Cardiac muscle cell (in vitro differentiated cells and primary cell): ENCODE data around the gene NATD1. TPM values are rescaled to one million over a fixed set of nuclear protein-coding genes. Genes with fewer than 3 reads are reported as not detected.

Experiments used
- DNase-seq, 2 donors: peaks; one replicate each; pipeline versions ENCODE4 v3.0.0 to v3.0.0-alpha.2; 2010 to 2017; ENCODE audit warnings: low read depth in 1 of 2, low spot score in 1 of 2
- H3K27ac ChIP-seq: fragments of 200-600 bp; sonication (generic); 2 replicates; pipeline ENCODE4 v1.5.1; 2016
- H3K27me3 ChIP-seq: fragments of 200-600 bp; sonication (generic); 2 replicates; pipeline ENCODE4 v1.6.0; 2016; ENCODE audit warnings: control low read depth
- H3K36me3 ChIP-seq: fragments of 200-600 bp; sonication (generic); 2 replicates; pipeline ENCODE4 v1.5.1; 2016; ENCODE audit warnings: control low read depth
- H3K4me1 ChIP-seq: fragments of 200-600 bp; sonication (generic); 2 replicates; pipeline ENCODE4 v1.8.1; 2017; ENCODE audit warnings: low read depth, mild to moderate bottlenecking, mixed run types
- H3K4me3 ChIP-seq: fragments of 200-600 bp; sonication (generic); 2 replicates; pipeline ENCODE4 v1.5.1; 2016; ENCODE audit warnings: mild to moderate bottlenecking
- H3K9me3 ChIP-seq: fragments of 200-600 bp; sonication (generic); 2 replicates; pipeline ENCODE4 v1.5.1; 2017; ENCODE audit warnings: low read depth, mild to moderate bottlenecking, control low read depth
- polyA plus RNA-seq: library from polyadenylated mRNA; unstranded; fragments of >200 nt; fragmentation: Nextera tagmentation; extraction: Ambion mirVana; gene quantifications from 2 replicates; pipeline ENCODE4 v1.2.1, GENCODE V29; 2016
- total RNA-seq: library from RNA; depleted of rRNA; stranded (reverse); fragments of >200 nt; gene quantifications from 2 replicates; pipeline ENCODE4 v1.2.3, GENCODE V29; 2016
- TF ChIP-seq, protein P1 (sequence below): IDR thresholded peaks from 2 replicates; pipeline ENCODE4 v1.5.1; 2012; ENCODE audit warnings: low read depth, mild to moderate bottlenecking, low read length

Gene NATD1
- total and polyA plus RNA-seq, 2 experiments from 2014 or later, result 12.7 to 28.4 TPM

DNA sequence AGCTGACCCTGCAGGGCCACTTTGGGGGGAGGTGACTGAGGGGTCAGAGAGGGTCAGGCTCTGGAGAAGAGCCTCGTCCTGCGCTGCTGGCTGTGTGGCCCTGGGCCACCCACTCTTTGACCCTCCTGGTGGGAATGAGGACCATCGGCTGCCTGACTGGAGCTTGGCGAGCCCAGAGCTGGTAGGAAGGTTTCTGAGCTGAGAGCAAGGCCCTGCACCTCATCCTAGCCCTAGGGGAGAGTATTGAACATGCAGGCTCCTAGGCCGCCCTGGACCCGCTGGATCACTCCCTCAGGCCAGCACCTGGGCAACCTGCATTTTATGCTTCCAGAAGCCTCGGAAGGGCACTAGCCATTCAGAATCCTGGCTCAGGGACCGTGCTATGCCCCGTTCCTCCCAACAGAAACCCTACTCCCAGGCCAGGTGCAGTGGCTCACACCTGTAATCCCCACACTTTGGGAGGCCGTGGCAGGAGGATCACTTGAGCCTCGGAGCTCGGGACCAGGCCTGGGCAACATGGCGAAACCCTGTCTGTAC lies 45.8 kb upstream of the NATD1 start:
- no peak overlapping the region for H3K27ac ChIP-seq
- H3K27me3 ChIP-seq, result no peaks in the 10 kb centered on the region
- H3K36me3 ChIP-seq, result peaks cover 4% of the 10 kb centered on the region
- H3K4me1 ChIP-seq, result no peaks in the 10 kb centered on the region
- DNase-seq, result no peak
- H3K4me3 ChIP-seq, result no peak overlapping the region
- TF ChIP-seq, protein P1, sequence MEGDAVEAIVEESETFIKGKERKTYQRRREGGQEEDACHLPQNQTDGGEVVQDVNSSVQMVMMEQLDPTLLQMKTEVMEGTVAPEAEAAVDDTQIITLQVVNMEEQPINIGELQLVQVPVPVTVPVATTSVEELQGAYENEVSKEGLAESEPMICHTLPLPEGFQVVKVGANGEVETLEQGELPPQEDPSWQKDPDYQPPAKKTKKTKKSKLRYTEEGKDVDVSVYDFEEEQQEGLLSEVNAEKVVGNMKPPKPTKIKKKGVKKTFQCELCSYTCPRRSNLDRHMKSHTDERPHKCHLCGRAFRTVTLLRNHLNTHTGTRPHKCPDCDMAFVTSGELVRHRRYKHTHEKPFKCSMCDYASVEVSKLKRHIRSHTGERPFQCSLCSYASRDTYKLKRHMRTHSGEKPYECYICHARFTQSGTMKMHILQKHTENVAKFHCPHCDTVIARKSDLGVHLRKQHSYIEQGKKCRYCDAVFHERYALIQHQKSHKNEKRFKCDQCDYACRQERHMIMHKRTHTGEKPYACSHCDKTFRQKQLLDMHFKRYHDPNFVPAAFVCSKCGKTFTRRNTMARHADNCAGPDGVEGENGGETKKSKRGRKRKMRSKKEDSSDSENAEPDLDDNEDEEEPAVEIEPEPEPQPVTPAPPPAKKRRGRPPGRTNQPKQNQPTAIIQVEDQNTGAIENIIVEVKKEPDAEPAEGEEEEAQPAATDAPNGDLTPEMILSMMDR, result no peak
- no peaks in the 10 kb centered on the region for H3K9me3 ChIP-seq

DNA sequence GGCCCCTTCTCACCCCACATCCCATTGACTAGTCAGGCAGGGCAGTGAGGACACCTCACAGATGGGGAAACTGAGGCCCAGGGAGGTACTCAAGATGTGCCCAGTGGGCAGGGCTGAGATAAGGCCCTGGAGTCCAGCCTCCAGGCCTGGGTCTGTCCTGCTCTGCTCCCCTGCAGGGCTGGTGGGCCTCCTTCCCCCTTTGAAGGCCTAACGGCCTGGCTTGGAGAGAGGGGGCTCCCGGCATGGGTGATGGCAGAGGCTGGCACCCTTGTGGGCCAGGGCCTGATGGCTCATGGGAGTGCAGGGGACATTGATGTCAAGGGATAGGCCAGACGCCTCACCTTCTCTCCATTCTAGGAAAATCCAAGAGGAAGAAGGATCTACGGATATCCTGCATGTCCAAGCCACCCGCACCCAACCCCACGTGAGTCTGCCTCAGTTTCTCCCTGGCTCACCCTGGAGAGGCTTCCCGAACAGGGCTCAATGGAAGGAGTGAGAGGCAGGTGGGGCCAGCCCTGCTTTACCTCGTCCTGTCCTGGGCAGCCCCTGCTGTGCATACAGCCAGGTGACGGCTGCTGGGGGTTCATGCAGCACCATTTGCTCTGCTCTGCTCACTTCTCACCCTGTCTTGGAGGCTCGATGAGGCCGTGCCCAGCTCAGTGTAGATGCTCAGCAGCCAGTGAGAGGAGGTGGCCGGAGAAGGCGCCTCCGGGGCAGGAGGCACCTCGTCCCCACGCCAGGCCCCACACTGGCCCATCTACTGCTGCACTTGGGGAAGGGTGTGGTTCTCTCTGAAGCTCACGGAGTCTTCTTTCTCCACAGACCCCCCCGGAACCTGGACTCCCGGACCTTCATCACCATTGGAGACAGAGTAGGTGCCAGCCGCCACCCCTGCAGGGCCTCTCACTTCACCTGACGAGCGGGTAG lies 45.1 kb upstream of the NATD1 start:
- no peak for DNase-seq
- H3K27me3 ChIP-seq, result no peaks in the 10 kb centered on the region
- H3K9me3 ChIP-seq, result no peaks in the 10 kb centered on the region
- no peak overlapping the region for H3K4me3 ChIP-seq
- TF ChIP-seq, protein P1, result no peak
- H3K4me1 ChIP-seq, result no peaks in the 10 kb centered on the region
- no peak overlapping the region for H3K27ac ChIP-seq
- peaks cover 4% of the 10 kb centered on the region for H3K36me3 ChIP-seq

DNA sequence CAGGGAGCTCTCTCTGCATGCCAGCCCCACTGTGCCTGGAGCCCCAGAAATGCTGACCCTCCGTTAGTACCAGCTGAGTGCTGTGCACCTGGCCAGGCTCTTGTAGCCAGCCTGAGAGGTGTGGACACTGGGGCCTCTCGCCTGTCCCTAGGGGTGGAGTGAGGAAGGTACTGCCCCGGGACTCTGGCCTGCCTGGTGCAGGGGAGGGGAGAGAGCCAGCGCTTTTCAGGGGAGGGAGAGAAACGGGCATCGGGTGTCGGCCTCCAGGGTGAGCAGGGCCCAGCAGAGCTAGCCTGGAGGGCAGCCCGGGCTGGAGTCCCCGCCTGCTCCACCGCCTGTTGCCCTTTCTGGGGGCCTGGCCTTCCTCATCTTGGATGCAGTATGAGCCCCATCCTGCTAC lies 44.4 kb upstream of the NATD1 start:
- no peaks in the 10 kb centered on the region for H3K9me3 ChIP-seq
- TF ChIP-seq, protein P1, result no peak
- DNase-seq, result no peak
- no peak overlapping the region for H3K4me3 ChIP-seq
- H3K27me3 ChIP-seq, result no peaks in the 10 kb centered on the region
- H3K36me3 ChIP-seq, result peaks cover 4% of the 10 kb centered on the region
- H3K27ac ChIP-seq, result no peak overlapping the region
- no peaks in the 10 kb centered on the region for H3K4me1 ChIP-seq

DNA sequence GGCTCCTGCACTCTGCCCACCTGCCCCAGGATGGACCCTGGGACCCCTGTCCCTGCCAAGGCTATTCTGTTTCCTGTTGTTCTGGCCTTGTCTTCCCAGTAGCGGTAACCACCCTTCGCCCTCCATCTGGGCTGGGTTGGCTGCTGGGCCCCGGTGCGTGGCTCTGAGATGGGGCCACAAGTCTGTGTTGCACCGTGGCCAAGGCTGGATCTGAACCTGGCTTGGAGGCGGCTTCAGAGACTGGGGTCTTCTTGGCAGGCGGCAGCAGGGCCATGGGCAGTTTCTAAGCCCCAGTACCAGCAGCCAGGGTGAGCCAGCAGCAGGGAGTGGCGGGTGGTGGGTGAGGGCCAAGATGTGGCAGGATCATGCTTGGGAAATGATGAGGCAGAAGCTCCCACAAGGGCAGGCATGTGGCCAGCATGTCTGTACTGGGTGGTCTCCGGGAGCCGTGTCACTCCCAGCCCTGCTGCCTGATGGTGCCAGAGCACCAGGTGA lies 43.9 kb upstream of the NATD1 start:
- no peak for DNase-seq
- Histone ChIP-seq H3K27me3 (no peaks in the 10 kb centered on the region), H3K4me1 (no peaks in the 10 kb centered on the region)

DNA sequence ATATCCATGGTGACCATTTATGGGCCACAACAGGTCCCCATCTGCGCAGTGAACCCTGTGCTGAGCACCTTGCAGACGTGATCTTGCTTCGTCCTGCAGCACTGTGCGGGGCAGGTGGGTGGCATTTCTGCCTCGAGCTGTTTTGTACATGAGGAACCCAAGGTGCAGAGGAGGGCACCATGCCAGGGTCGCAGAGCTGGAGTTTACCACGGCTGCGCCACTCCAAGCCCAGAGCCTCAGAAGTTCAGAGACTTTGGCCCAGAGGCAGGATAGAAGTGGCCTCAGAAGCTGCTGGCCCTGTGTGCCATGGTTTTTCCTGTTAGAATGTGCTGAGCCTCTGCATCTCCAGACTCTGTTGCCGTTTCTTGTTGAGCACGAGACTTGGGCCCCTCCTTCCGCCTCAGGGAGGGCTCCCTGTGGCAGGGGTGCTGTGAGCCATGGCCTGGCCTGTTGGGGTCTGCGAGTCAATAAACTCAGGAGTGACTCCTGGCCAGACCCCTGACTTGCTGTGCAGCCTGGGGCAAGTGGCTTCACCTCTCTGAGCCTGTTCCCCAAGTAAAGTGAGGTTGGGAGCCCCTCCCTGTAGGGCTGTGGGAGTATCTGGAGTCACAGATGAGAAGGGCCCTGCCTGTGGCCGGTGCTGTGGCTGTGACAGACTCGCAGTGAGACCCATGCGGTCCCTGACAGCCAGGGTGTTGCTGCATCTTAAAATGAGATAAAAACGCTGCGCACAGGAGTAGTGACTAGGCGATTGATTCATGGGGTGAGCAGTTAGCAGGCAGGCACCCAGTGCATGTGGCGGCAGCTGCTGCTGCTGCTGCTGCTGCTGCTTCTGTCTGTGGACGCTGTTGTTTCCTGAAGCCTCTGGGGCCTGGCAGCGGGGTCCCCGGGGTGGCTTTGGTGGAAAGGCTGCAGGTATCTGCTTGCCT lies 43.2 kb upstream of the NATD1 start:
- TF ChIP-seq, protein P1, result no peak

More for the DNA sequence above, 43.9 kb upstream of the NATD1 start:
- no peak overlapping the region for H3K4me3 ChIP-seq
- peaks cover 4% of the 10 kb centered on the region for H3K36me3 ChIP-seq
- TF ChIP-seq, protein P1, result no peak
- H3K27ac ChIP-seq, result no peak overlapping the region
- H3K9me3 ChIP-seq, result no peaks in the 10 kb centered on the region

More for the DNA sequence above, 43.2 kb upstream of the NATD1 start:
- H3K36me3 ChIP-seq, result peaks cover 4% of the 10 kb centered on the region
- H3K27ac ChIP-seq, result no peak overlapping the region
- no peaks in the 10 kb centered on the region for H3K27me3 ChIP-seq
- DNase-seq, result no peak
- H3K4me1 ChIP-seq, result no peaks in the 10 kb centered on the region
- no peaks in the 10 kb centered on the region for H3K9me3 ChIP-seq
- no peak overlapping the region for H3K4me3 ChIP-seq
